H9 (cell line): ENCODE measurements around the gene AP2A1. TPM values are rescaled to one million over a fixed set of nuclear protein-coding genes. Genes with fewer than 3 reads are reported as not detected.

ENCODE experiments used
- DNase-seq: peaks from one replicate; pipeline ENCODE4 v3.0.0-alpha.2; 2017
- H2AFZ ChIP-seq: one replicate; pipeline ENCODE4 v1.6.1; 2013; ENCODE audit warnings: mild to moderate bottlenecking, low read length, control low read depth, moderate library complexity
- H2AK5ac ChIP-seq: 2 replicates; pipeline ENCODE4 v1.6.1; 2013; ENCODE audit warnings: low read length, control low read depth, mixed read lengths; ENCODE audit not compliant: insufficient read length
- H2BK120ac ChIP-seq: one replicate; pipeline ENCODE4 v1.6.1; 2013; ENCODE audit warnings: low read depth, mild to moderate bottlenecking, low read length, control low read depth, inconsistent platforms; ENCODE audit not compliant: poor library complexity, severe bottlenecking
- H2BK12ac ChIP-seq: 2 replicates; pipeline ENCODE4 v1.6.1; 2013; ENCODE audit warnings: low read length, control low read depth, mixed read lengths, low read depth; ENCODE audit not compliant: insufficient read length
- H2BK15ac ChIP-seq: 2 replicates; pipeline ENCODE4 v1.6.1; 2013; ENCODE audit warnings: low read depth, low read length, control low read depth
- H2BK20ac ChIP-seq: one replicate; pipeline ENCODE4 v1.6.1; 2013; ENCODE audit warnings: low read depth, mild to moderate bottlenecking, low read length, control low read depth, inconsistent platforms; ENCODE audit not compliant: poor library complexity, severe bottlenecking
- H2BK5ac ChIP-seq: 2 replicates; pipeline ENCODE4 v1.6.1; 2013; ENCODE audit warnings: low read length, control low read depth, mixed read lengths; ENCODE audit not compliant: insufficient read length
- H3K14ac ChIP-seq: 2 replicates; pipeline ENCODE4 v1.6.1; 2013; ENCODE audit warnings: low read length, control low read depth; ENCODE audit not compliant: insufficient read depth
- H3K18ac ChIP-seq: 2 replicates; pipeline ENCODE4 v1.6.1; 2013; ENCODE audit warnings: low read depth, mild to moderate bottlenecking, mixed read lengths, low read length, control low read depth; ENCODE audit not compliant: insufficient read length
- H3K23ac ChIP-seq: 2 replicates; pipeline ENCODE4 v1.6.1; 2013; ENCODE audit warnings: low read length, control low read depth, mixed read lengths, low read depth; ENCODE audit not compliant: insufficient read length
- H3K23me2 ChIP-seq: 2 replicates; pipeline ENCODE4 v1.6.1; 2013; ENCODE audit warnings: low read depth, mild to moderate bottlenecking, mixed read lengths, low read length, control low read depth; ENCODE audit not compliant: insufficient read length, poor library complexity, severe bottlenecking
- H3K27ac ChIP-seq: 2 replicates; pipeline ENCODE4 v1.5.1; 2013; ENCODE audit warnings: low read length, control low read depth, mixed read lengths, low read depth; ENCODE audit not compliant: insufficient read length
- H3K27me3 ChIP-seq: 2 replicates; pipeline ENCODE4 v1.6.1; 2013; ENCODE audit warnings: low read length, control low read depth, inconsistent platforms; ENCODE audit not compliant: insufficient read depth
- H3K4ac ChIP-seq: 2 replicates; pipeline ENCODE4 v1.6.1; 2013; ENCODE audit warnings: low read depth, mild to moderate bottlenecking, control low read depth, inconsistent platforms, low read length, moderate library complexity
- H3K4me1 ChIP-seq: 2 replicates; pipeline ENCODE4 v1.6.1; 2013; ENCODE audit warnings: low read length, control low read depth, inconsistent platforms; ENCODE audit not compliant: insufficient read depth
- H3K4me2 ChIP-seq: 2 replicates; pipeline ENCODE4 v1.6.1; 2013; ENCODE audit warnings: low read length, control low read depth, mixed read lengths; ENCODE audit not compliant: insufficient read length, insufficient read depth
- H3K56ac ChIP-seq: 2 replicates; pipeline ENCODE4 v1.6.1; 2013; ENCODE audit warnings: low read depth, mild to moderate bottlenecking, mixed read lengths, low read length, control low read depth; ENCODE audit not compliant: insufficient read length
- H3K79me1 ChIP-seq: 2 replicates; pipeline ENCODE4 v1.6.1; 2013; ENCODE audit warnings: low read depth, mild to moderate bottlenecking, moderate library complexity, low read length, control low read depth, inconsistent platforms; ENCODE audit not compliant: insufficient read depth, poor library complexity, severe bottlenecking
- H3K79me2 ChIP-seq: 2 replicates; pipeline ENCODE4 v1.6.1; 2013; ENCODE audit warnings: low read length, control low read depth, inconsistent platforms; ENCODE audit not compliant: insufficient read depth
- H3K9ac ChIP-seq: 2 replicates; pipeline ENCODE4 v1.6.1; 2013; ENCODE audit warnings: low read length, control low read depth, mixed read lengths; ENCODE audit not compliant: insufficient read length; ENCODE audit errors: extremely low read depth
- H3K9me3 ChIP-seq: one replicate; pipeline ENCODE4 v1.6.1; 2013; ENCODE audit warnings: low read depth, low read length, inconsistent platforms; ENCODE audit not compliant: control insufficient read depth
- H3T11ph ChIP-seq: one replicate; pipeline ENCODE4 v1.6.1; 2013; ENCODE audit warnings: mild to moderate bottlenecking, low read length, control low read depth, inconsistent platforms
- H4K20me1 ChIP-seq: one replicate; pipeline ENCODE4 v1.6.1; 2013; ENCODE audit not compliant: control insufficient read depth, insufficient read length, insufficient read depth
- H4K5ac ChIP-seq: 2 replicates; pipeline ENCODE4 v1.6.1; 2013; ENCODE audit warnings: low read depth, mild to moderate bottlenecking, mixed read lengths, low read length, control low read depth; ENCODE audit not compliant: insufficient read length
- H4K8ac ChIP-seq: replicated peaks from 2 replicates; pipeline ENCODE4 v1.6.1; 2013; ENCODE audit warnings: low read length, control low read depth, mixed read lengths, low read depth; ENCODE audit not compliant: insufficient read length
- H4K91ac ChIP-seq: 2 replicates; pipeline ENCODE4 v1.6.1; 2013; ENCODE audit warnings: low read depth, mild to moderate bottlenecking, moderate library complexity, mixed read lengths, low read length, control low read depth; ENCODE audit not compliant: insufficient read length
- H3K27ac Mint-ChIP-seq, 3 experiments: 2 replicates in 2 of 3; 3 replicates in 1 of 3; pipeline ENCODE4 v1.8.0; 2020 to 2021; ENCODE audit warnings: mixed read lengths in 3 of 3, mild to moderate bottlenecking in 1 of 3, moderate library complexity in 1 of 3
- H3K27me3 Mint-ChIP-seq: 2 replicates; pipeline ENCODE4 v1.8.0; 2021; ENCODE audit warnings: low read depth, mild to moderate bottlenecking, moderate library complexity, mixed read lengths
- H3K36me3 Mint-ChIP-seq, 3 experiments: 2 replicates in 2 of 3; 3 replicates in 1 of 3; pipeline ENCODE4 v1.8.0; 2020 to 2021; ENCODE audit warnings: low read depth in 3 of 3, mixed read lengths in 3 of 3; ENCODE audit not compliant: insufficient read depth in 1 of 3
- H3K4me1 Mint-ChIP-seq, 2 experiments: 2 replicates each; pipeline ENCODE4 v1.8.0; 2020; ENCODE audit warnings: mixed read lengths in 2 of 2
- H3K4me3 Mint-ChIP-seq, 2 experiments: 2 replicates in 1 of 2; 3 replicates in 1 of 2; pipeline ENCODE4 v1.8.0; 2020 to 2021; ENCODE audit warnings: mild to moderate bottlenecking in 2 of 2, mixed read lengths in 2 of 2, moderate library complexity in 1 of 2
- H3K9me3 Mint-ChIP-seq, 2 experiments: 2 replicates in 1 of 2; 3 replicates in 1 of 2; pipeline ENCODE4 v1.8.0; 2020; ENCODE audit warnings: mild to moderate bottlenecking in 2 of 2, mixed read lengths in 2 of 2, moderate library complexity in 1 of 2
- CTCF ChIP-seq: fragments of 200-600 bp; sonication (generic); conservative IDR thresholded peaks from 3 replicates; pipeline ENCODE4 v1.8.0; 2021; ENCODE audit warnings: antibody characterized with exemption, mild to moderate bottlenecking
- WGBS: extraction: QIAGEN DNeasy Blood & Tissue Kit; methylation state at CpG from one replicate; pipeline ENCODE4 v1.1.7; 2013; ENCODE audit warnings: missing lambda C conversion rate, low lambda C conversion rate, mixed read lengths; ENCODE audit not compliant: insufficient read length; ENCODE audit errors: extremely low coverage; 5-methylcytosine and 5-hydroxymethylcytosine counted together
- total RNA-seq: library from RNA; stranded (reverse); gene quantifications from 2 replicates; pipeline ENCODE4 v1.2.1, GENCODE V29; 2021

AP2A1 gene
- total RNA-seq, 1 experiment from 2014 or later = 108 TPM

GRCh38 chr19:49848938-49849337 is 82.1 kb downstream of the AP2A1 start:
- no CpG with 5 or more reads among the region's 3 CpGs for WGBS
- Histone ChIP-seq H3K9ac (no peak overlapping the region), H3K18ac (no peak overlapping the region), H3K4ac (no peak overlapping the region), H3K14ac (no peak overlapping the region), H3K27me3 (no peaks in the 10 kb centered on the region), H3T11ph (no peak overlapping the region), H2BK15ac (no peak overlapping the region), H3K23ac (no peak overlapping the region), H3K79me2 (peaks cover 9% of the 10 kb centered on the region; the same call in 1 of the 2 replicates), H3K79me1 (peaks cover 9% of the 10 kb centered on the region), H2BK120ac (no peak overlapping the region), H4K91ac (no peak overlapping the region), H2BK12ac (no peak overlapping the region), H3K23me2 (peaks cover 10% of the 10 kb centered on the region), H2BK20ac (no peak overlapping the region), H2AK5ac (no peak overlapping the region), H2BK5ac (no peak overlapping the region), H3K4me1 (no peaks in the 10 kb centered on the region; the same call in 1 of the 2 replicates), H4K5ac (no peak overlapping the region), H3K9me3 (no peaks in the 10 kb centered on the region), H4K20me1 (peaks cover 3% of the 10 kb centered on the region), H2AFZ (no peak overlapping the region), H3K27ac (no peak overlapping the region), H4K8ac (no peak overlapping the region), H3K4me2 (no peak overlapping the region), H3K56ac (no peak overlapping the region)
- H3K27me3 Mint-ChIP-seq = no peaks in the 10 kb centered on the region; the same call in 1 of the 2 replicates
- DNase-seq = no peak
- peaks cover 22 to 27% of the 10 kb centered on the region in 2 experiments for H3K4me1 Mint-ChIP-seq
- no peak overlapping the region for H3K27ac Mint-ChIP-seq
- peaks cover 0 to 4% of the 10 kb centered on the region in 2 experiments; a peak in 2 of 5 replicates for H3K9me3 Mint-ChIP-seq
- no peak for TF ChIP-seq CTCF
- peaks cover 25 to 34% (median 26%) of the 10 kb centered on the region in 3 experiments for H3K36me3 Mint-ChIP-seq
- peak overlapping the region; percentile 6 to 61; a peak in 2 of 5 replicates for H3K4me3 Mint-ChIP-seq
